Smooth muscle cell (in vitro differentiated cells): ENCODE results near the gene ZNF839. TPM values are rescaled to one million over a fixed set of nuclear protein-coding genes. Genes with fewer than 3 reads are reported as not detected.

Experiments
- DNase-seq: peaks from one replicate; lab custom pipeline; 2025; ENCODE audit not compliant: unreplicated experiment; lab: John Stamatoyannopoulos, UW
- H2AFZ ChIP-seq: fragments of 200-600 bp; sonication (generic); 2 replicates; pipeline ENCODE4 v1.6.0; 2016; ENCODE audit warnings: antibody characterized with exemption, low read depth, mild to moderate bottlenecking
- H3F3A ChIP-seq: fragments of 200-600 bp; sonication (generic); 2 replicates; pipeline ENCODE4 v1.6.0; 2017; ENCODE audit warnings: antibody characterized with exemption, low read depth
- H3K27ac ChIP-seq: fragments of 200-600 bp; sonication (generic); 2 replicates; pipeline ENCODE4 v1.5.1; 2016; ENCODE audit warnings: low read depth, mild to moderate bottlenecking
- H3K27me3 ChIP-seq: fragments of 200-600 bp; sonication (generic); 2 replicates; pipeline ENCODE4 v1.6.1; 2016; ENCODE audit warnings: low read depth, mild to moderate bottlenecking
- H3K36me3 ChIP-seq: fragments of 200-600 bp; sonication (generic); 2 replicates; pipeline ENCODE4 v1.5.1; 2016; ENCODE audit warnings: low read depth
- H3K4me1 ChIP-seq: fragments of 200-600 bp; sonication (generic); 2 replicates; pipeline ENCODE4 v1.5.1; 2016; ENCODE audit warnings: low read depth
- H3K4me2 ChIP-seq: fragments of 200-600 bp; sonication (generic); 2 replicates; pipeline ENCODE4 v1.6.0; 2016; ENCODE audit warnings: mild to moderate bottlenecking
- H3K4me3 ChIP-seq: fragments of 200-600 bp; sonication (generic); 2 replicates; pipeline ENCODE4 v1.5.1; 2016; ENCODE audit warnings: mild to moderate bottlenecking
- H3K79me2 ChIP-seq: fragments of 200-600 bp; sonication (generic); 2 replicates; pipeline ENCODE4 v1.6.0; 2016; ENCODE audit warnings: low read depth, mild to moderate bottlenecking
- H3K9ac ChIP-seq: fragments of 200-600 bp; sonication (generic); 2 replicates; pipeline ENCODE4 v1.6.0; 2016; ENCODE audit warnings: low read depth
- H3K9me3 ChIP-seq: fragments of 200-600 bp; sonication (generic); replicated peaks from 2 replicates; pipeline ENCODE4 v1.5.1; 2016; ENCODE audit warnings: low read depth
- H4K20me1 ChIP-seq: fragments of 200-600 bp; sonication (generic); 2 replicates; pipeline ENCODE4 v1.6.0; 2016; ENCODE audit warnings: low read depth
- WGBS: methylation state at CpG from one replicate; pipeline ENCODE4 v1.1.7; 2016; ENCODE audit warnings: low lambda C conversion rate; 5-methylcytosine and 5-hydroxymethylcytosine counted together
- polyA plus RNA-seq: library from polyadenylated mRNA; unstranded; fragments of >200 nt; fragmentation: Nextera tagmentation; extraction: Ambion mirVana; gene quantifications from 2 replicates; pipeline ENCODE4 v1.2.1, GENCODE V29; 2016
- total RNA-seq: library from RNA; depleted of rRNA; stranded (reverse); fragments of >200 nt; gene quantifications from 2 replicates; pipeline ENCODE4 v1.2.3, GENCODE V29; 2014
- TF ChIP-seq, protein P1 (sequence below): fragments of 200-600 bp; sonication (generic); IDR thresholded peaks from 2 replicates; pipeline ENCODE4 v1.5.1; 2017; ENCODE audit warnings: borderline replicate concordance, mild to moderate bottlenecking, antibody characterized with exemption; ENCODE audit not compliant: insufficient read depth, poor library complexity, severe bottlenecking

ZNF839 gene
- total and polyA plus RNA-seq, 2 experiments from 2014 or later, result 4.0 to 13.1 TPM

DNA sequence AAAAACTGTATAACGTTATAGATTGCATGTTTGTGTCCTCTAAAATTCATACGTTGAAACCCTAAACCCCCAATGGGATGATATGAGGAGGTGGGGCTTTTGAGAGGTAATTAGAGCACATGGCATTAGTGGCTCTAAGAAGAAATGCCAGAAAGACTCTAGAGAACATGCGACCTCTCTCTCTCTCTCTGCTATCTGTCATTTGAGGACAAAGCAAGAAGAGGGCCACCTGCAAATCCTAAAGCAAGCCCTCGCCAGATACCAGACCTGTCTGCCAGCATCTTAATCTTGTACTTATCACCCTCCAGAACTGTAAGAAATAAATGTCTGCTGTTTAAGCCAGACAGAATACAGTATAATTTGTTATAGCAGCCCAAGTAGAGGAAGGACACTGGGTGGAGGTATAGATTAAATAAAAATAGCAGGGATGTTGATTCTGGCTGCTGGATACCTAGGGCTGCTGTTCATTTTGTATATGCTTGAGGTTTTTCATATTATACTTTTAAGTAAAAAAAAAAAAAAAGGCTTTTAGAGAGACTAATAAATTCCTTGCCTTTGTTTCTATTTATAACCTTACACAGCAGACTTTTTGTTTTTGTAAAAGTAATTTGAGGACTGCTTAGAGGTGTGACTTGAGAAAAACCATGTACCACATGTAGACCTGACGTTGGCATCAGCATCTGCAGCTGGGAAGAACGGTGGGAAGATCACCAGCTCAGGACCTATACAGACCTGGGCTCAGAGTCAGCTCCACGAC is 41.5 kb upstream of the ZNF839 start:
- H3K9ac ChIP-seq, result no peak overlapping the region
- H4K20me1 ChIP-seq, result no peaks in the 10 kb centered on the region
- H3K9me3 ChIP-seq, result no peaks in the 10 kb centered on the region
- no peaks in the 10 kb centered on the region for H3K4me1 ChIP-seq
- H2AFZ ChIP-seq, result no peak overlapping the region
- H3K27ac ChIP-seq, result no peak overlapping the region
- DNase-seq, result no peak
- TF ChIP-seq, protein P1, sequence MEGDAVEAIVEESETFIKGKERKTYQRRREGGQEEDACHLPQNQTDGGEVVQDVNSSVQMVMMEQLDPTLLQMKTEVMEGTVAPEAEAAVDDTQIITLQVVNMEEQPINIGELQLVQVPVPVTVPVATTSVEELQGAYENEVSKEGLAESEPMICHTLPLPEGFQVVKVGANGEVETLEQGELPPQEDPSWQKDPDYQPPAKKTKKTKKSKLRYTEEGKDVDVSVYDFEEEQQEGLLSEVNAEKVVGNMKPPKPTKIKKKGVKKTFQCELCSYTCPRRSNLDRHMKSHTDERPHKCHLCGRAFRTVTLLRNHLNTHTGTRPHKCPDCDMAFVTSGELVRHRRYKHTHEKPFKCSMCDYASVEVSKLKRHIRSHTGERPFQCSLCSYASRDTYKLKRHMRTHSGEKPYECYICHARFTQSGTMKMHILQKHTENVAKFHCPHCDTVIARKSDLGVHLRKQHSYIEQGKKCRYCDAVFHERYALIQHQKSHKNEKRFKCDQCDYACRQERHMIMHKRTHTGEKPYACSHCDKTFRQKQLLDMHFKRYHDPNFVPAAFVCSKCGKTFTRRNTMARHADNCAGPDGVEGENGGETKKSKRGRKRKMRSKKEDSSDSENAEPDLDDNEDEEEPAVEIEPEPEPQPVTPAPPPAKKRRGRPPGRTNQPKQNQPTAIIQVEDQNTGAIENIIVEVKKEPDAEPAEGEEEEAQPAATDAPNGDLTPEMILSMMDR, result no peak
- H3K4me2 ChIP-seq, result no peak overlapping the region
- H3K36me3 ChIP-seq, result no peaks in the 10 kb centered on the region
- no peaks in the 10 kb centered on the region for H3K27me3 ChIP-seq
- H3K4me3 ChIP-seq, result no peak overlapping the region
- 82% methylated on average over 7 of the region's 7 CpGs for WGBS
- H3K79me2 ChIP-seq, result no peaks in the 10 kb centered on the region
- H3F3A ChIP-seq, result no peaks in the 10 kb centered on the region

DNA sequence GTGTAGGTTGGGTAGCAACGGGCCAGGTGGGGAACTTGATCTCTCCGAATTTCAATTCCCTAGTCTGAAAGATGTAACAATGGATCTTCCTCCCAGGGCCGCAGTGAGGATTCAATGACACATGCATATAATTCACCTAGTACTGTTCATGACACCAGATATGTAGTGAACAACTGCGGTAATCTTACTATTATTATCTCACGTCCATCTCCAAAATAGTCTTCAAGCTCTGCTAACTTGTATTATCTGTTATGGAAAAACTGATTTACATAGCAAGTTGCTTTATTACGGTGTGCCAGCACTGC is 41.0 kb upstream of the ZNF839 start:
- Histone ChIP-seq H3K27me3 (no peaks in the 10 kb centered on the region), H2AFZ (no peak overlapping the region), H3K4me3 (no peak overlapping the region), H3K4me1 (no peaks in the 10 kb centered on the region), H3K9ac (no peak overlapping the region), H3K4me2 (no peak overlapping the region), H3K36me3 (no peaks in the 10 kb centered on the region), H3F3A (no peaks in the 10 kb centered on the region), H4K20me1 (no peaks in the 10 kb centered on the region), H3K79me2 (no peaks in the 10 kb centered on the region), H3K27ac (no peak overlapping the region), H3K9me3 (no peaks in the 10 kb centered on the region)
- WGBS, result 89% methylated on average over 6 of the region's 6 CpGs
- no peak for DNase-seq
- TF ChIP-seq, protein P1, result no peak

DNA sequence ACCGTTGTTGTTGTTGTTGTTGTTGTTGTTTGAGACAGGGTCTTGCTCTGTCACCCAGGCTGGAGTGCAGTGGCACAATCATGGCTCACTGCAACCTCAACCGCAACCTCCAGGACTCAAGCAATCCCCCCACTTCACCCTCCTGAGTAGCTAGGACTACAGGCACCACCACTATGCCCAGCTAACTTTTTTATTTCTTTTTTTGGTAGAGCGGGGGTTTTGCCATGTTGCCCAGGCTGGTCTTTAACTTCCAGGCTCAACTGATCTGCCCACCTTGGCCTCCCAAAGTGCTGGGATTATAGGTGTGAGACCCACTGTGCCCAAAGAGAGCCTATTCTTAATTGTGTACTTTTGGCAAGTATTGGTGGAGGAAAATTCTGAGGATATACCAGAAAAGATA is 40.3 kb upstream of the ZNF839 start:
- no peaks in the 10 kb centered on the region for H3F3A ChIP-seq
- H3K9ac ChIP-seq, result no peak overlapping the region
- no peak overlapping the region for H3K4me3 ChIP-seq
- H3K79me2 ChIP-seq, result no peaks in the 10 kb centered on the region
- H3K4me2 ChIP-seq, result peak overlapping the region; percentile 1
- no peaks in the 10 kb centered on the region for H3K36me3 ChIP-seq
- H3K27ac ChIP-seq, result peak overlapping the region; percentile 69
- H3K9me3 ChIP-seq, result no peaks in the 10 kb centered on the region
- no peaks in the 10 kb centered on the region for H3K4me1 ChIP-seq
- TF ChIP-seq, protein P1, result no peak
- H4K20me1 ChIP-seq, result no peaks in the 10 kb centered on the region
- H2AFZ ChIP-seq, result no peak overlapping the region
- no peaks in the 10 kb centered on the region for H3K27me3 ChIP-seq
- DNase-seq, result no peak
- 99% methylated on average over 3 of the region's 3 CpGs for WGBS
